ENCODE data around the gene CACNA2D2. TPM values are rescaled to one million over a fixed set of nuclear protein-coding genes. Genes with fewer than 3 reads are reported as not detected.

CACNA2D2 gene
- total RNA-seq, 1 experiment from 2014 or later = 22.0 TPM

- TF ChIP-seq CDX4 (CRISPR knock-in tag; IDR thresholded peaks at IDR 0.05; ENCODE audit: borderline replicate concordance) = no peak
- no peak for TF ChIP-seq E2F1 (CRISPR knock-in tag; IDR thresholded peaks at IDR 0.05)
- TF ChIP-seq SP1 (CRISPR knock-in tag; conservative IDR thresholded peaks at IDR 0.05) = peak; percentile 88
- 0 out of 2 replicates have a peak, but pooled peaks have one; percentile 56 for TF ChIP-seq ZNF281 (CRISPR knock-in tag; IDR thresholded peaks at IDR 0.05)
- TF ChIP-seq JUN (CRISPR knock-in tag; IDR thresholded peaks at IDR 0.05) = no peak
- 0 out of 2 replicates have a peak, but pooled peaks have one; percentile 9 for TF ChIP-seq ZBTB43 (CRISPR knock-in tag; IDR thresholded peaks at IDR 0.05)
- no peak for TF ChIP-seq CBFB (CRISPR knock-in tag; IDR thresholded peaks at IDR 0.05; ENCODE audit: low read depth)
- TF ChIP-seq ATF6 (CRISPR knock-in tag; IDR thresholded peaks at IDR 0.05) = no peak
- no peak for TF ChIP-seq EMX1 (CRISPR knock-in tag; IDR thresholded peaks at IDR 0.05)
- peak; percentile 73; the same call in 1 of the 2 replicates for TF ChIP-seq SMAD3 (CRISPR knock-in tag; IDR thresholded peaks at IDR 0.05; ENCODE audit: borderline replicate concordance)
- TF ChIP-seq NFE2L1 (CRISPR knock-in tag; IDR thresholded peaks at IDR 0.05) = peak; percentile 25; the same call in 1 of the 2 replicates
- TF ChIP-seq GTF2I (CRISPR knock-in tag; conservative IDR thresholded peaks at IDR 0.05) = no peak
- TF ChIP-seq NFYB (CRISPR knock-in tag; conservative IDR thresholded peaks at IDR 0.05; ENCODE audit: low read depth) = no peak
- no peak for TF ChIP-seq ZNF232 (CRISPR knock-in tag; IDR thresholded peaks at IDR 0.05)
Observed at GRCh38 chr3:50321336-50322114, 181.9 kb downstream of the CACNA2D2 start (continued).

- POLR2A ChIA-PET = interaction anchor here (0.6 to 2.0 kb wide), 5 partner anchors 16 to 124 kb away, joined by 3 to 8 read pairs (median 5); partner anchors contain the start of genes HYAL3 and NAA80
- CTCF ChIA-PET = interaction anchor here (0.6 to 5.5 kb wide), 39 partner anchors 12 to 1382 kb away, joined by 3 to 95 read pairs (median 4); partner anchors contain the start of genes CISH, CYB561D2, HEMK1 and HYAL1
- TF ChIP-seq CDX4 (CRISPR knock-in tag; IDR thresholded peaks at IDR 0.05; ENCODE audit: borderline replicate concordance) = no peak
- no peak for TF ChIP-seq E2F1 (CRISPR knock-in tag; IDR thresholded peaks at IDR 0.05)
- TF ChIP-seq SMAD4 (CRISPR knock-in tag; IDR thresholded peaks at IDR 0.05) = no peak
- no peak for TF ChIP-seq E2F4 (CRISPR knock-in tag; IDR thresholded peaks at IDR 0.05; ENCODE audit: borderline replicate concordance, low read depth)
- TF ChIP-seq MYBL2 (CRISPR knock-in tag; IDR thresholded peaks at IDR 0.05) = 0 out of 2 replicates have a peak, but pooled peaks have one; percentile 36
- no peak for TF ChIP-seq PRRX2 (CRISPR knock-in tag; IDR thresholded peaks at IDR 0.05)
- TF ChIP-seq ZBTB21 (CRISPR knock-in tag; IDR thresholded peaks at IDR 0.05; ENCODE audit: borderline replicate concordance) = no peak
Observed at GRCh38 chr3:50320853-50321335, 182.5 kb downstream of the CACNA2D2 start.

More at GRCh38 chr3:50320853-50321335, 182.5 kb downstream of the CACNA2D2 start:
- Mint-ChIP-seq H3K9me3 (no peaks in the 10 kb centered on the region), H3K4me1 (peaks cover 40% of the 10 kb centered on the region), H3K4me3 (peak overlapping the region; percentile 93), H3K27ac (peak overlapping the region; percentile 44), H3K27me3 (ENCODE audit: low read depth) (no peaks in the 10 kb centered on the region), H3K36me3 (peaks cover 35% of the 10 kb centered on the region)
- DNase-seq (ENCODE audit: low spot score) (peak; percentile 81), ATAC-seq (peak; percentile 26)
